ENCODE data around the gene LINGO3.

LINGO3 gene

GRCh38 chr19:2339644-2340310, 31.8 kb upstream of the LINGO3 start:
- no peak for DNase-seq (ENCODE audit: low spot score)

- DNase-seq (ENCODE audit: low spot score) = no peak
These were observed 31.0 kb upstream of the LINGO3 start for GRCh38 chr19:2338751-2339643.

- no peak for DNase-seq (ENCODE audit: low spot score)
These were observed 30.2 kb upstream of the LINGO3 start for GRCh38 chr19:2338055-2338615.

- no peak for DNase-seq (ENCODE audit: low spot score)
These were observed 29.4 kb upstream of the LINGO3 start for GRCh38 chr19:2337329-2337707.

GRCh38 chr19:2336528-2337328, 28.8 kb upstream of the LINGO3 start:
- DNase-seq (ENCODE audit: low spot score) = no peak

GRCh38 chr19:2335848-2336247, 27.9 kb upstream of the LINGO3 start:
- no peak for DNase-seq (ENCODE audit: low spot score)

GRCh38 chr19:2334986-2335846, 27.3 kb upstream of the LINGO3 start:
- DNase-seq (ENCODE audit: low spot score) = no peak

- no peak for DNase-seq (ENCODE audit: low spot score)
These were observed 26.5 kb upstream of the LINGO3 start for GRCh38 chr19:2334426-2334825.

- no peak for DNase-seq (ENCODE audit: low spot score)
These were observed 25.9 kb upstream of the LINGO3 start for GRCh38 chr19:2333807-2334211.

- no peak for DNase-seq (ENCODE audit: low spot score)
These were observed 25.3 kb upstream of the LINGO3 start for GRCh38 chr19:2333027-2333806.

GRCh38 chr19:2332341-2333026, 24.5 kb upstream of the LINGO3 start:
- DNase-seq (ENCODE audit: low spot score) = peak; percentile 11

- DNase-seq (ENCODE audit: low spot score) = no peak
These were observed 23.8 kb upstream of the LINGO3 start for GRCh38 chr19:2331601-2332246.

- no peak for DNase-seq (ENCODE audit: low spot score)
These were observed 22.8 kb upstream of the LINGO3 start for GRCh38 chr19:2330632-2331284.

GRCh38 chr19:2330255-2330631, 22.3 kb upstream of the LINGO3 start:
- DNase-seq (ENCODE audit: low spot score) = no peak

GRCh38 chr19:2329501-2329916, 21.6 kb upstream of the LINGO3 start:
- no peak for DNase-seq (ENCODE audit: low spot score)

GRCh38 chr19:2329149-2329478, 21.2 kb upstream of the LINGO3 start:
- no peak for DNase-seq (ENCODE audit: low spot score)

GRCh38 chr19:2328401-2329148, 20.6 kb upstream of the LINGO3 start, which contains the start of the genes LSM7 and SPPL2B:
Gene LSM7 (minus strand): TSS chr19:2328586. CDS start chr19:2328566, 20 bp downstream.
Gene SPPL2B (plus strand): TSS chr19:2328684. CDS start chr19:2328710, 26 bp downstream.
- peak; percentile 93 for DNase-seq (ENCODE audit: low spot score)

All from CD4-positive, alpha-beta T cell treated with Interleukin-2 at 100 ng/mL for 4 hours (primary cell).